ENCODE data around the gene COX10. TPM values are rescaled to one million over a fixed set of nuclear protein-coding genes. Genes with fewer than 3 reads are reported as not detected.
A peak's percentile ranks its signal among the peaks of the same experiment; 100 is the strongest.
"Not testable (repeated sequence)": the region's sequence is repeated elsewhere in the genome, so short reads cannot be mapped to it uniquely, and the experiment has no call there.

The COX10 gene
- total RNA-seq, 1 experiment from 2014 or later: 18.2 TPM

DNA sequence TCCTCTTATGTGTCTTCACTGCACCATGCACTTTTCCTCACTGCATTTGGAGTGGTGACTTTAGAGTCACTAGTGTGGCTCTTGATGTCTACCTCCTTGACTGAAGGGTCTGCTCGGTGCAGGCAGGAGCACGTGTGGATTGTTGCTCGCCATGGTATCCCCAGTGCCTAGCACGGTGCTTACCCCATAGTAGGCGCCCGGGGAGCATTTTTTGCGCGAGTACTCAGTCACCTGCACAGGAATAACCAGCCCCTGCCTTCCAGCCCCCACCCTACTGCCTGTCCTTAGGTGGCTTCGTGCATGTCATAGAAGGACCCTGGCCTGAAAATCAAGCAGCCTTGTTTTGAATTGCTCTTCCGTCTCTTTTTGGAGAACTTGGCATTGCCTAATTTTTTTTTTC lies 136.1 kb downstream of the COX10 start:
- DNase-seq (ENCODE audit: low spot score): no peak

GRCh38 chr17:14205992-14206461 lies 136.7 kb downstream of the COX10 start:
- DNase-seq (ENCODE audit: low spot score): peak; percentile 88

- DNase-seq (ENCODE audit: low spot score): no peak
These were observed 137.6 kb downstream of the COX10 start for GRCh38 chr17:14206891-14207290.

DNA sequence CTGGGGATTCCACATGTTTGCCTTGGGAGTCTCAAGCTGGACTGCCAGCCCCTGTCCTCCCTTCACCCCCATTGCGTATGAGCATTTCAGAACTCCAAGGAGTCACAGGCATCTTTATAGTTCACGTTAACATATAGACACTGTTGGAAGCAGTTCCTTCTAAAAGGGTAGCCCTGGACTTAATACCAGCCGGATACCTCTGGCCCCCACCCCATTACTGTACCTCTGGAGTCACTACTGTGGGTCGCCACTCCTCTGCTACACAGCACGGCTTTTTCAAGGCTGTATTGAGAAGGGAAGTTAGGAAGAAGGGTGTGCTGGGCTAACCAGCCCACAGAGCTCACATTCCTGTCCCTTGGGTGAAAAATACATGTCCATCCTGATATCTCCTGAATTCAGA lies 138.5 kb downstream of the COX10 start:
- no peak for DNase-seq (ENCODE audit: low spot score)

DNA sequence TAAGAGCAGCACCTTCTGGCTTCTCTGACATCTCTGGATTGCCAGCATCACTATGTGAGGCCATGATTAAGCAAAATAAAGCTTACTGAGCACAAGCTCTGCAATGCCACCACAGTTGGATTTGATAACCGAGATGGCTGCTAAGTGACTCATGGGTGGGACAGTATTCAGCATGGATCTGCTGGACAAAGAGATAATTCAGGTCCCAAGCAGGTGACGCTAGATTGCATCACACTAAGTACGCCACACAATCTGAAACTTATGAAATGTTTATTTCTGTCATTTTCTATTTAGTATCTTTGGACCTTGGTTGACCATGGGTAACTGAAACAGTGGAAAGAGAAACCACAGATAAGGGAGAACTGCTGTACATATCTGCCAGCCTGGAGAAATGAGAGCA lies 139.9 kb downstream of the COX10 start:
- DNase-seq (ENCODE audit: low spot score): peak; percentile 67

- no peak for DNase-seq (ENCODE audit: low spot score)
These were observed 141.9 kb downstream of the COX10 start for GRCh38 chr17:14211246-14211645.

- no peak for DNase-seq (ENCODE audit: low spot score)
These were observed 142.5 kb downstream of the COX10 start for GRCh38 chr17:14211801-14212200.

DNA sequence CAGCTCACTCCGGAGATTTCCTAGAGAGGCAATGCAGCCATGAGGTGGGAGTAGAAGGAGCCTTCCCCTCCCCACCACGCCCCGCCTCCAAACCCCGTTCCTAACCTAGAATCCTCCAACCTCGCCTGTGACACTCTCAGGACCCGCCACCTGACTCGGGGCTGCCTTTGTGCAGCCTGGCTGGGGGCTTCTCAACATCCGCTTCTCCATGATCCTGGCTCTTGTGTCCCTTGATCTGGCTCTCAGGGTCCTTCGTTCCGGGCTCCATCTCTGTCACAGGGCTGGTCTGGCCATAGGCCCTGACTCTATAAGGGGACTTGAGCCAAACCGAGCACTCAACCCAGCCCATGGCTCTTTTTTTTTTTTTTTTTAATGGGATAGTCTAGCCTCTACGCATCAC lies 143.1 kb downstream of the COX10 start:
- no peak for DNase-seq (ENCODE audit: low spot score)

DNA sequence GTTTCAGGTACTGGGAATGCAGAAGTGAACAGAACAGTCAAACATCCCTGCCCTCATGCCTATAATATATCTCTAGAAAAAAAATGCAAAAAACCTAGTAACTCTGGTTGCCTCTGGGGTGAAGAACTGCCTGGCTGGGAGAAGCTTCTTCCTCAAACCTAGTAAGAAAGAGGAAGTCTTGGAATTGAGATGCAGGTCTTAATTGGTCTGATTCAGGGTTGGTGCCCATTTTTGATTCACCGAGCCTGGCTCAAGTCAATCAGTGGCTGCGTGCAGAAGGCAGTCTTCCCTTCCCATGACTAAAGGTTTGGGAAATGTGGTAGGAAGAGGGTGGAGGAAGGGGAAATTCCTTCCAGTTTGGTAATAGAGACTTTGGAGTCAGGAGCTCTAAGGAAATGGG lies 145.0 kb downstream of the COX10 start:
- DNase-seq (ENCODE audit: low spot score): no peak

DNA sequence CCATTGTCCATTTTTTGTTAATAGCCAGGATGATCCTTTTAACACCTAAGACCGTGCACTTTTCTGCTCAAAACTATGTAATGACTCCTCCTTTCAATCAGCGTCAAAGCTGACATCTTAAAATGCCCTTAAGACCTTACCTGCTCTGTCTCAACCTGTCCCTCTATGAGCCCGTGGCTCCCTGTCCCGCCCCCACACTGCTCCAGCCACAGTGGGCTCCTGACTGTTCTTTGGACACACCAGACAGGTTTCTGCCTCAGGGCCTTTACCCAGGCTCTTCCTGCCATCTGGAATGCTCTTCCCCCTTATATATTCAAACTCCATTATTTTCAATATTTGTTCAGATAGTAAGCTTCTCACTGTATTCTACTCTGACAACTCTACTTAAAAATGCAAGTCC lies 153.3 kb downstream of the COX10 start:
- DNase-seq (ENCODE audit: low spot score): no peak

DNA sequence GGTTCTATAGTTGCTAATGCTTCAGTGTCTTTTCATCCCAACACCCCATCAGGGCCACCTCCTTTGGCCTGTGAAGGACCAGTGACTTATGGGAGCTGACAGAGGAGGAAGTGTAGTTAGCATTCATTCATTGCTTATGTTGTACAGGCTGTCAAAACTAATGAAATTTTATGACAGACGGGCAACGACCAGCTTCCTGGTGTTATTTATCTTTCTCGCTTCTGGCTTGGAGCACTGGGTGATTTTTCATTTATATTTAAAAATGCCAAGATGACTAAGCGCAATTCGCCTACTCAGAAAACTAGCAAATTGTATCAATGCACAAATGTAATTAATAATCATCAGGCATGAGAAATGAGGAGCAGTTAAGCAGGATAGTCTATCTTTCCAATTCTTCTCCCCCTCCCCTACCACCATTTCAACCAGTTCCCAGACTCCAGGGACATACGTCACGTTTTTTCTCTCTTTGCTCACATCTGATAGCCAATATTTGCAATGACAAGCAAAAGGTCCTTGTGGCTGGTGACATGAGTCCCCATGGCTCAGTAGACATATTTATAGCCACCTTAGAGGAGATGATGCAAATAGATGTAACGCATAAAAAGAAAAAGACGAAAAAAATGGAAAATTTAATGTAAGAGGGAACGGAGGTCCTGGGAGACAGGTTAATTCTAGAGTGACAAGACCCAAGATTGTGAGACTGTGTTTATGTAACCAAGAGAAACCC lies 156.1 kb downstream of the COX10 start:
- no peak for DNase-seq (ENCODE audit: low spot score)

DNA sequence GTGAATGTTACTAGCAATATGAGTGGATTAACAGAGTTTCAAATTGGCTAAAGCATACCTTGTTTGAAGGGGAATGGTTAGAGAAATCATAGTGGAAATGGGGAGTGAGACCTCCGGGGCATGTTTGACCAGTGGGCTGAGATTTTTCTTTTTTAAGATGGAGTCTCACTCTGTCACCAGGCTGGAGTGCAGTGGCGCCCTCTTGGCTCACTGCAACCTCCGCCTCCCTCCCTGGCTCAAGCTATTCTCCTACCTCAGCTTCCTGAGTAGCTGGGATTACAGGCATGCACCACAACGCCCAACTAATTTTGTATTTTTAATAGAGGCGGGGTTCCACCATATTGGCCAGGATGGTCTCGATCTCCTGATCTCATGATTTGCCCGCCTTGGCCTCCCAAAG lies 157.7 kb downstream of the COX10 start:
- DNase-seq (ENCODE audit: low spot score): no peak

DNA sequence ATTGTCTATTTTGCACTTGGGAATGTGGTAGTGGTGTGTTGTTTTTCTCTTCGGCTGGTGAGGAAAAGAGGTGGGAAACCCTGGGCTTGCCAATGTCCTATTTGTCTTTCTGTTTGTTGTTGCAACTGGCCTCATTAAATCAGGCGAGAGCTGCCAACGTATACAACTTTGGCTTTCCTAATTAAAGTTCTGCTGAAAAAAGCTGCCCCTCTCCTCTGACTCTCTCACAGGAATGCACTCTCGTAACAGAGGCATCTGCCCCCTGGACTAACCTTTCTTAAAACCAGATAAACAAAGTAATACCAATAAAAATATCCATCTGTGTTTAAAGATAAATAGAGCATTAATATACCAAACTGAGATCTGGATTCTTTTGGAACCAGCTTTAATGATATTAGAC lies 159.6 kb downstream of the COX10 start:
- no peak for DNase-seq (ENCODE audit: low spot score)

DNA sequence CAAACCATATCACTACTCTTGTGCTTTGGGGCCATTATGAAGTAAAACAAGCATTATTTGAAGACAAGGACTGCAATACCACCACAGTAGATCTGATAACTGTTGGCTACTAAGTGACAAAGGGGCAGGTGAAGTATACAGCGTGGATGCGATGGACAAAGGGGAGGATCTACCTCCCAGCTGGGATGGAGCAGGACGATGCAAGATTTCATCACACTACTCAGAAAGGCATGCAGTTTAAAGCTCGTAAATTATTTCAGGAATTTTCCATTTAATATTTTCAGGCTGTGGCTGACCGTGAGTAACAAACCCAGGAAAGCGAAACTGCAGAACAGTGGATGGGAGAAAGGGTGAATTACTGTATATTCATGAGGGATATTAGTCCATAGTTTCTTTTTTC lies 161.9 kb downstream of the COX10 start:
- peak; percentile 19 for DNase-seq (ENCODE audit: low spot score)

DNA sequence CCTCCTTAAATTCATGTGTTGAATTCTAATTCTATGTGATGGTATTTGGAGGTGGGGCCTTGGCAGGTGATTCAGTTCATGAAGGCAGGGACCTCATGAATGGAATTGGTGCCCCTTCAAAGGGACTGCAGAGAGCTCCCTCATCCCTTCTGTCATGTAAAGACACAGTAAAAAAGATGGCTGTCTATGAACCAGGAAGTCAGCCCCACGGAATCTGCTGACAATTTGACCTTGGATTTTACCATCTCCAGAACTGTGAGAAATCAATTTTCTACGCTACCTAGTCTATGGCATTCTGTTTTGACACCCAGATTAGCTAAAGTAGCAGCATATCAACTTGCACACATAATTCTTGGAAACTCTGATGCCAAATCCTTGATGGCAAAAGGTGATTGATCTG lies 165.7 kb downstream of the COX10 start:
- not testable (repeated sequence) for DNase-seq (ENCODE audit: low spot score)

GRCh38 chr17:14236032-14236431 lies 166.7 kb downstream of the COX10 start:
- DNase-seq (ENCODE audit: low spot score): not testable (repeated sequence)

- not testable (repeated sequence) for DNase-seq (ENCODE audit: low spot score)
These were observed 167.5 kb downstream of the COX10 start, which contains the start of gene CDRT15 for GRCh38 chr17:14236762-14237161. Gene CDRT15 (minus strand): TSS chr17:14236862. CDS start chr17:14236833, 29 bp downstream.

DNA sequence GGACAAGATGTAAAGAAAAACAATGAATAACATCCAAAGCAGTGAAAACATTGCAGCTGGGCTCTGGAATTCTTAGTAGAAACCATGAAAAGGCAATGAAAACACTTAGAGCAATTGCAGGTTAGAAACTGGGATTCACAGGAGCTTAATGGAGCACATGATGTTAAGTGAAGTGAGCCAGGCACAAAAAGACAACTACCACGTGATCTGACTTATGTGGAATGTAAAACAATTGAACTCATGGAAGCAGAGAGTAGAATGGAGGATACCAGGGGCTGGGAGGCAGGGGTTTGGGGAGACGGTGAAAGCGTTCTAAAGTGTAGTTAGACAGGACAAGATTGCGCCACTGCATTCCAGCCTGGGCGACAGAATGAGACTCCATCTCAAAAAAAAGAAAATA lies 170.0 kb downstream of the COX10 start:
- not testable (repeated sequence) for DNase-seq (ENCODE audit: low spot score)

- DNase-seq (ENCODE audit: low spot score): no peak
These were observed 175.7 kb downstream of the COX10 start for GRCh38 chr17:14245002-14245401.

DNA sequence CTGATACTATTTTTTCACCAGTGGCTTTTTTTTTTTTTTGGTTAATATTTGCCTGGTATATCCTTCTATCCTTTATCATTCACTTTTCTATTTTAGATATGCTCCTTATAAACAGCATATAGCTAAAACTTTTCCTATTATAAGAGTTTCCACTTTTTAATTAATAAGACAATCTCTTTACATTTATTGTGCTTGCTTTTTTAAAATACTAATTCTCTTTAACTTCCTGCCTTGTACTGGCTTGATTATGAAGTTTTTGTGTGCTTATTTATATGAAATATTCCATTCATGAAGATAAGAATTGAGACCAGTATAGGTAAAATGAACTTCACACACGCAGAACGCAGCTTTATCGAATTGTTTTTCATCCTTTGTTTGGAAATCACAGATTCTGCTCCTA lies 176.3 kb downstream of the COX10 start:
- DNase-seq (ENCODE audit: low spot score): no peak
